WTC11 (cell line): ENCODE data around the gene DOCK7. TPM values are rescaled to one million over a fixed set of nuclear protein-coding genes. Genes with fewer than 3 reads are reported as not detected.
"Not testable (repeated sequence)": the region's sequence is repeated elsewhere in the genome, so short reads cannot be mapped to it uniquely, and the experiment has no call there.

Source experiments
- ATAC-seq: fragments of 200-7000 bp; cut with Tn5 transposase; 2 replicates; pipeline ENCODE4 v1.10.0; 2021; ENCODE audit warnings: mild to moderate bottlenecking, moderate library complexity
- CTCF ChIA-PET: fragments of 300-600 bp; sonication (Branson Sonifier 250); formaldehyde crosslinking; loops from one replicate; lab custom pipeline; 2021; ENCODE audit warnings: antibody characterized with exemption; lab: Charles Lee
- POLR2A ChIA-PET: fragments of 350-600 bp; sonication (Branson Sonifier 250); formaldehyde crosslinking; loops from one replicate; lab custom pipeline; 2021; ENCODE audit warnings: antibody characterized with exemption; lab: Charles Lee
- DNase-seq: peaks from one replicate; pipeline ENCODE4 v3.0.0; 2021; ENCODE audit warnings: low spot score
- H3K27ac Mint-ChIP-seq: 2 replicates; pipeline ENCODE4 v1.8.0; 2021; ENCODE audit warnings: mixed read lengths
- H3K27me3 Mint-ChIP-seq: 2 replicates; pipeline ENCODE4 v1.8.0; 2021; ENCODE audit warnings: low read depth, mild to moderate bottlenecking, moderate library complexity, mixed read lengths
- H3K36me3 Mint-ChIP-seq: 2 replicates; pipeline ENCODE4 v1.8.0; 2021; ENCODE audit warnings: mixed read lengths
- H3K4me1 Mint-ChIP-seq: 2 replicates; pipeline ENCODE4 v1.8.0; 2022; ENCODE audit warnings: mixed read lengths
- H3K4me3 Mint-ChIP-seq: 2 replicates; pipeline ENCODE4 v1.8.0; 2021; ENCODE audit warnings: mild to moderate bottlenecking, moderate library complexity, mixed read lengths
- H3K9me3 Mint-ChIP-seq: 2 replicates; pipeline ENCODE4 v1.8.0; 2021; ENCODE audit warnings: mixed read lengths
- CBFB ChIP-seq: sonication (generic); formaldehyde crosslinking; IDR thresholded peaks from 2 replicates; pipeline ENCODE4 v1.8.1; 2022; ENCODE audit warnings: mild to moderate bottlenecking, low read depth, missing genetic modification reagents
- FOXK1 ChIP-seq: sonication (generic); formaldehyde crosslinking; IDR thresholded peaks from 2 replicates; pipeline ENCODE4 v1.8.0; 2022; ENCODE audit warnings: mild to moderate bottlenecking, moderate library complexity, missing genetic modification reagents
- total RNA-seq: library from RNA; stranded (reverse); gene quantifications from 3 replicates; pipeline ENCODE4 v1.2.3, GENCODE V29; 2021
- TF ChIP-seq, protein P1 (sequence below): sonication (generic); formaldehyde crosslinking; IDR thresholded peaks from 2 replicates; pipeline ENCODE4 v1.8.1; 2023; ENCODE audit warnings: mild to moderate bottlenecking, missing genetic modification reagents, moderate library complexity
- TF ChIP-seq, protein P2 (sequence below): sonication (generic); formaldehyde crosslinking; IDR thresholded peaks from 2 replicates; pipeline ENCODE4 v1.8.1; 2022; ENCODE audit warnings: missing genetic modification reagents, borderline replicate concordance
- TF ChIP-seq, protein P3 (sequence below): sonication (generic); formaldehyde crosslinking; IDR thresholded peaks from 2 replicates; pipeline ENCODE4 v1.8.0; 2023; ENCODE audit warnings: missing genetic modification reagents, mild to moderate bottlenecking, borderline replicate concordance
- TF ChIP-seq, protein P4 (sequence below): sonication (generic); formaldehyde crosslinking; IDR thresholded peaks from 2 replicates; pipeline ENCODE4 v1.8.1; 2022; ENCODE audit warnings: mild to moderate bottlenecking, missing genetic modification reagents, moderate library complexity, borderline replicate concordance
- TF ChIP-seq, protein P5 (sequence below): sonication (generic); formaldehyde crosslinking; IDR thresholded peaks from 2 replicates; pipeline ENCODE4 v1.8.0; 2022; ENCODE audit warnings: mild to moderate bottlenecking, missing genetic modification reagents

DOCK7 gene
- total RNA-seq, 1 experiment from 2014 or later, result 34.2 TPM

DNA sequence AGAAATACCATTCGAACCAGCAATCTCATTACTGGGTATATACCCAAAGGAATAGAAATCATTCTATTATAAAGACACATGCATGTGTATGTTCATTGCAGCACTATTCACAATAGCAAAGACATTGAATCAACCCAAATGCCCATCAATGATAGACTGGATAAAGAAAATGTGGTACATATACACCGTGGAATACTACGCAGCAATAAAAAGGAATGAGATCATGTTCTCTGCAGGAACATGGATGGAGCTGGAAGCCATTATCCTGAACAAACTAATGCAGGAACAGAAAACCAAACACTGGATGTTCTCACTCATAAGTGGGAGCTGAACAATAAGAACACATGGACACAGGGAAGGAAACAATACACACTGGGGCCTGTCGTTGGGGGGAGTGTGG is 116.7 kb downstream of the DOCK7 start:
- H3K4me3 Mint-ChIP-seq, H3K4me1 Mint-ChIP-seq, H3K27me3 Mint-ChIP-seq, CTCF ChIA-PET, ATAC-seq, POLR2A ChIA-PET, H3K27ac Mint-ChIP-seq, DNase-seq: not testable (repeated sequence)
- H3K36me3 Mint-ChIP-seq, result peaks cover 21% of the 10 kb centered on the region
- peaks cover 17% of the 10 kb centered on the region for H3K9me3 Mint-ChIP-seq

DNA sequence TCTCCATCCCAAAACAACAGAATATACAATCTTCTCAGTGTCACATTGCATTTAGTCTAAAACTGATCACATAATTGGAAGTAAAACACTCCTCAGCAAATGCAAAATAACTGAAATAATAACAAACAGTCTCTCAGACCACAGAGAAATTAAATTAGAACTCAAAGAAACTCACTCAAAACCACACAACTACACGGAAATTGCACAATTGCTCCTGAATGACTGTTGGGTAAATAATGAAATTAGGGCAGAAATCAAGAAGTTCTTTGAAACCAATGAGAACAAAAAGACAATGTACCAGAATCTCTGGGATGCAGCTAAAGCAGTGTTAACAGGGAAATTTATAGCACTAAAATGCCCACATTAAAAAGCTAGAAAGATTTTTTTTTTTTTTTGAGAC is 120.3 kb downstream of the DOCK7 start:
- DNase-seq, CTCF ChIA-PET, H3K27me3 Mint-ChIP-seq, H3K4me3 Mint-ChIP-seq, H3K4me1 Mint-ChIP-seq, ATAC-seq, H3K27ac Mint-ChIP-seq: not testable (repeated sequence)
- Mint-ChIP-seq H3K36me3 (peaks cover 24% of the 10 kb centered on the region), H3K9me3 (peaks cover 17% of the 10 kb centered on the region)
- POLR2A ChIA-PET, result interaction anchor here (0.7 kb wide), 2 partner anchors 22 to 120 kb away, joined by 3 to 5 read pairs; no protein-coding TSS in a partner anchor

DNA sequence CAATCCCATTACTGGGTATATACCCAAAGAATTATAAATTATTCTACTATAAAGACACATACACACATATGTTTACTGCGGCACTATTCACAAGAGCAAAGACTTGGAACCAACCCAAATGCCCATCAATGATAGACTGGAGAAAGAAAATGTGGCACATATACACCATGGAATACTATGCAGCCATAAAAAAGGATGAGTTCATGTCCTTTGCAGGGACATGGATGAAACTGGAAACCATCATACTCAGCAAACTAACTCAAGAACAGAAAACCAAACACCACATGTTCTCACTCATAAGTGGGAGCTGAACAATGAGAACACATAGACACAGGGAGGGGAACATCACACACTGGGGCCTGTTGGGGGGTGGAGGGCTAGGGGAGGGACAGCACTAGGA is 121.0 kb downstream of the DOCK7 start:
- peaks cover 24% of the 10 kb centered on the region for H3K36me3 Mint-ChIP-seq
- H3K27me3 Mint-ChIP-seq, H3K4me3 Mint-ChIP-seq, POLR2A ChIA-PET, DNase-seq, ATAC-seq, H3K4me1 Mint-ChIP-seq, CTCF ChIA-PET, H3K27ac Mint-ChIP-seq: not testable (repeated sequence)
- peaks cover 17% of the 10 kb centered on the region for H3K9me3 Mint-ChIP-seq

DNA sequence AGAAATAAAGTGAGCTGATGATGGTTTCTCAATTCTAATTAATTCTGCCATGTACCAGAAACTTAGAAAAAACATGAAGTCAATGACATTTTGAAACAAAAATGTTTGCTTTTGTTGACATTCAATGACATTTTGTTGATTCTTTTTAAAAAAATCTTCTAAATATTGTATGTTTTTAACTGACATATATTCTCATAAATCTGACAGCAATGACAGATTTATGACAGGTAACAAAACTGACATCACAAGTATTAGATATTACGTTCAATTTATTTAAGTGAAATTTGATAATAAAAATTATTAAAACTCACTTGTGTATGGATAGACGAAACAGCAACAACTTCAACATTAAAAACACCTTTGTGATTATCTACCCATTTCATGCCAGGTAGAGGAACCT is 126.9 kb downstream of the DOCK7 start:
- no peak overlapping the region for H3K27ac Mint-ChIP-seq
- no peaks in the 10 kb centered on the region for H3K27me3 Mint-ChIP-seq
- no peaks in the 10 kb centered on the region for H3K4me1 Mint-ChIP-seq
- TF ChIP-seq, protein P1, sequence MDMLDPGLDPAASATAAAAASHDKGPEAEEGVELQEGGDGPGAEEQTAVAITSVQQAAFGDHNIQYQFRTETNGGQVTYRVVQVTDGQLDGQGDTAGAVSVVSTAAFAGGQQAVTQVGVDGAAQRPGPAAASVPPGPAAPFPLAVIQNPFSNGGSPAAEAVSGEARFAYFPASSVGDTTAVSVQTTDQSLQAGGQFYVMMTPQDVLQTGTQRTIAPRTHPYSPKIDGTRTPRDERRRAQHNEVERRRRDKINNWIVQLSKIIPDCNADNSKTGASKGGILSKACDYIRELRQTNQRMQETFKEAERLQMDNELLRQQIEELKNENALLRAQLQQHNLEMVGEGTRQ (CRISPR knock-in tag), result no peak
- TF ChIP-seq, protein P2, sequence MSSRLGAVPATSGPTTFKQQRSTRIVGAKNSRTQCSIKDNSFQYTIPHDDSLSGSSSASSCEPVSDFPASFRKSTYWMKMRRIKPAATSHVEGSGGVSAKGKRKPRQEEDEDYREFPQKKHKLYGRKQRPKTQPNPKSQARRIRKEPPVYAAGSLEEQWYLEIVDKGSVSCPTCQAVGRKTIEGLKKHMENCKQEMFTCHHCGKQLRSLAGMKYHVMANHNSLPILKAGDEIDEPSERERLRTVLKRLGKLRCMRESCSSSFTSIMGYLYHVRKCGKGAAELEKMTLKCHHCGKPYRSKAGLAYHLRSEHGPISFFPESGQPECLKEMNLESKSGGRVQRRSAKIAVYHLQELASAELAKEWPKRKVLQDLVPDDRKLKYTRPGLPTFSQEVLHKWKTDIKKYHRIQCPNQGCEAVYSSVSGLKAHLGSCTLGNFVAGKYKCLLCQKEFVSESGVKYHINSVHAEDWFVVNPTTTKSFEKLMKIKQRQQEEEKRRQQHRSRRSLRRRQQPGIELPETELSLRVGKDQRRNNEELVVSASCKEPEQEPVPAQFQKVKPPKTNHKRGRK (CRISPR knock-in tag), result no peak
- TF ChIP-seq, protein P3, sequence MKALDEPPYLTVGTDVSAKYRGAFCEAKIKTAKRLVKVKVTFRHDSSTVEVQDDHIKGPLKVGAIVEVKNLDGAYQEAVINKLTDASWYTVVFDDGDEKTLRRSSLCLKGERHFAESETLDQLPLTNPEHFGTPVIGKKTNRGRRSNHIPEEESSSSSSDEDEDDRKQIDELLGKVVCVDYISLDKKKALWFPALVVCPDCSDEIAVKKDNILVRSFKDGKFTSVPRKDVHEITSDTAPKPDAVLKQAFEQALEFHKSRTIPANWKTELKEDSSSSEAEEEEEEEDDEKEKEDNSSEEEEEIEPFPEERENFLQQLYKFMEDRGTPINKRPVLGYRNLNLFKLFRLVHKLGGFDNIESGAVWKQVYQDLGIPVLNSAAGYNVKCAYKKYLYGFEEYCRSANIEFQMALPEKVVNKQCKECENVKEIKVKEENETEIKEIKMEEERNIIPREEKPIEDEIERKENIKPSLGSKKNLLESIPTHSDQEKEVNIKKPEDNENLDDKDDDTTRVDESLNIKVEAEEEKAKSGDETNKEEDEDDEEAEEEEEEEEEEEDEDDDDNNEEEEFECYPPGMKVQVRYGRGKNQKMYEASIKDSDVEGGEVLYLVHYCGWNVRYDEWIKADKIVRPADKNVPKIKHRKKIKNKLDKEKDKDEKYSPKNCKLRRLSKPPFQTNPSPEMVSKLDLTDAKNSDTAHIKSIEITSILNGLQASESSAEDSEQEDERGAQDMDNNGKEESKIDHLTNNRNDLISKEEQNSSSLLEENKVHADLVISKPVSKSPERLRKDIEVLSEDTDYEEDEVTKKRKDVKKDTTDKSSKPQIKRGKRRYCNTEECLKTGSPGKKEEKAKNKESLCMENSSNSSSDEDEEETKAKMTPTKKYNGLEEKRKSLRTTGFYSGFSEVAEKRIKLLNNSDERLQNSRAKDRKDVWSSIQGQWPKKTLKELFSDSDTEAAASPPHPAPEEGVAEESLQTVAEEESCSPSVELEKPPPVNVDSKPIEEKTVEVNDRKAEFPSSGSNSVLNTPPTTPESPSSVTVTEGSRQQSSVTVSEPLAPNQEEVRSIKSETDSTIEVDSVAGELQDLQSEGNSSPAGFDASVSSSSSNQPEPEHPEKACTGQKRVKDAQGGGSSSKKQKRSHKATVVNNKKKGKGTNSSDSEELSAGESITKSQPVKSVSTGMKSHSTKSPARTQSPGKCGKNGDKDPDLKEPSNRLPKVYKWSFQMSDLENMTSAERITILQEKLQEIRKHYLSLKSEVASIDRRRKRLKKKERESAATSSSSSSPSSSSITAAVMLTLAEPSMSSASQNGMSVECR (CRISPR knock-in tag), result no peak
- TF ChIP-seq FOXK1 (CRISPR knock-in tag) (no peak), CBFB (CRISPR knock-in tag) (no peak)
- TF ChIP-seq, protein P4, sequence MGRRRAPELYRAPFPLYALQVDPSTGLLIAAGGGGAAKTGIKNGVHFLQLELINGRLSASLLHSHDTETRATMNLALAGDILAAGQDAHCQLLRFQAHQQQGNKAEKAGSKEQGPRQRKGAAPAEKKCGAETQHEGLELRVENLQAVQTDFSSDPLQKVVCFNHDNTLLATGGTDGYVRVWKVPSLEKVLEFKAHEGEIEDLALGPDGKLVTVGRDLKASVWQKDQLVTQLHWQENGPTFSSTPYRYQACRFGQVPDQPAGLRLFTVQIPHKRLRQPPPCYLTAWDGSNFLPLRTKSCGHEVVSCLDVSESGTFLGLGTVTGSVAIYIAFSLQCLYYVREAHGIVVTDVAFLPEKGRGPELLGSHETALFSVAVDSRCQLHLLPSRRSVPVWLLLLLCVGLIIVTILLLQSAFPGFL, result no peak
- TF ChIP-seq, protein P5, sequence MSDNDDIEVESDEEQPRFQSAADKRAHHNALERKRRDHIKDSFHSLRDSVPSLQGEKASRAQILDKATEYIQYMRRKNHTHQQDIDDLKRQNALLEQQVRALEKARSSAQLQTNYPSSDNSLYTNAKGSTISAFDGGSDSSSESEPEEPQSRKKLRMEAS (CRISPR knock-in tag), result no peak
- CTCF ChIA-PET, result no interaction called here
- ATAC-seq, result no peak
- POLR2A ChIA-PET, result no interaction called here
- 0 out of 2 replicates have a peak, but pooled peaks cover 3% of the 10 kb centered on the region for H3K36me3 Mint-ChIP-seq
- no peak overlapping the region for H3K4me3 Mint-ChIP-seq
- DNase-seq, result no peak
- no peaks in the 10 kb centered on the region for H3K9me3 Mint-ChIP-seq
